Mucosa of descending colon (tissue), 3 donors: ENCODE results near the gene ARMC8. TPM values are rescaled to one million over a fixed set of nuclear protein-coding genes. Genes with fewer than 3 reads are reported as not detected.

Source experiments
- ATAC-seq: fragments of 200-7000 bp; cut with Tn5 transposase; one replicate; pipeline ENCODE4 v1.9.1; 2020; ENCODE audit warnings: mild to moderate bottlenecking, moderate library complexity
- DNase-seq, 3 donors: peaks; one replicate each; pipeline ENCODE4 v3.0.0-alpha.2; 2020
- H3K36me3 ChIP-seq: fragments of 200-600 bp; one replicate; pipeline ENCODE4 v1.8.0; 2021; ENCODE audit warnings: low read depth, mild to moderate bottlenecking
- H3K4me1 ChIP-seq: fragments of 200-600 bp; one replicate; pipeline ENCODE4 v1.8.0; 2021; ENCODE audit warnings: low read depth, mild to moderate bottlenecking
- H3K4me3 ChIP-seq: fragments of 200-600 bp; one replicate; pipeline ENCODE4 v1.8.0; 2021; ENCODE audit warnings: mild to moderate bottlenecking
- H3K9me3 ChIP-seq: fragments of 200-600 bp; one replicate; pipeline ENCODE4 v1.8.0; 2021; ENCODE audit warnings: mild to moderate bottlenecking
- CTCF ChIP-seq: fragments of 200-600 bp; IDR thresholded peaks from one replicate; pipeline ENCODE4 v1.8.0; 2022; ENCODE audit warnings: antibody characterized with exemption, mild to moderate bottlenecking
- intact Hi-C, 2 donors: fragments of 100-400 bp; cut with DNase I in 1 of 2; cut with micrococcal nuclease in 1 of 2; formaldehyde crosslinking; loops; one replicate each; pipeline versions ENCODE4 v1.11.0 to v1.11.1; 2022; cut with DNase I, micrococcal nuclease
- total RNA-seq, 3 donors: library from RNA; stranded (reverse); fragmentation: NEBNext Ultra II Directional in 2 of 3; extraction: Animal tissue kit (Norgen Biotek cat#: 25700) in 2 of 3; gene quantifications; one replicate each; pipeline versions ENCODE4 v1.2.1 to v1.2.4, GENCODE V29; 2021 to 2023
- donor health status: DM: no; HTN: no; CAD: no; lungs with moderate emphysema.
- donor health status: DM: no; HTN: no; CAD: no.
- donor health status: DM: no; HTN: yes; CAD: no.

Gene ARMC8
- total RNA-seq, 3 donors from 2014 or later: 33.5 to 50.7 (median 48.0) TPM

DNA sequence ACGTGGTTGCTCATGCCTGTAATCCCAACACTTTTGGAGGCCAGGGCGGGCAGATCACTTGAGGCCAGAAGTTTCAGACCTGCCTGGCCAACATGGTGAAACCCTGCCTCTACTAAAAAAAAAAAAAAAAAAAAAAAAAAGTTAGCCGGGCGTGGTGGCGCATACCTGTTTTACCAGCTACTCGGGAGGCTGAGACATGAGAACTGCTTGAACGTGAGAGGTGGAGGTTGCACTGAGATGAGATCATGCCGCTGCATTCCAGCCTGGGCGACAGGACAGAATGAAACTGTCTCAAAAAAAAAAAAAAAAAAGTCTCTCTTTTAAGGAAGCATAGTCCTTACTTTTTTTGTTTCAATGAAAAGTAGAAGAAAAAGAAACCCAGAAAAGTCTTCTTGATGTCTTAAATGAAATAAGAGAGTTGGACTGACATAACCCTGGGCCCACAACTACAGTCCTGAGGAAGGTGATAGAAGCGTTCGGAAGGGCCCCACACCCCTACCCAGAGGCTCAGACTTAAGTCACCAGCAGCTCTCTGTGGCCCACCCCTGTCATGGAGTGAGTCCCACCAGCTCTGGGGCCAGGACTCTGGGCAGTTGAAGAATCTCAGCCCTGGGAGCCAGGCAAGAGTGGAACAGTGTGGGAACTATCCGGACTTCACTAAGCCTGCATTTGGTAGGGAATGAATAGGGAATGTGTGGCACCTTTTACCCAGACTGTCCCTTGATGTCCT is 139.9 kb downstream of the ARMC8 start:
- H3K36me3 ChIP-seq: no peaks in the 10 kb centered on the region
- ATAC-seq (no peak), DNase-seq (no peak)
- no peaks in the 10 kb centered on the region for H3K9me3 ChIP-seq
- H3K4me1 ChIP-seq: no peaks in the 10 kb centered on the region
- intact Hi-C loops: no loop called here
- no peak for TF ChIP-seq CTCF
- no peak overlapping the region for H3K4me3 ChIP-seq

DNA sequence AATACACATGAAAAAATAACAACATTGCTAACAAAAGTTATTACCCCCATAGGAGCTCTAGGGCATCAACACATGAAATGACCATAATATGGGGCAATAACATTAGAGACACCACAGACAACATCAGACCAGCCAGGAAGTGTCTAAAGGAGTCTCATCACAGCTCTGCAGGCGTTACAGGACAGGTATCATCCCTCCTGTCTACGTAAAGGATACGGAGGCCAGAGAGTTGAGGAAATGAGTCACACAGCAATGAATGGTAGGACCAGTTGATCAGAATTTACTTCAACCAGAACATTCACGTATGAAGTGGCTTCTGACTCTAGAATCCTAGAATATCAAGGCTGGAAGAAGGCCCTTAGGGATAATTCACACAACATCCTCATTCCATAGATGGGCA is 140.7 kb downstream of the ARMC8 start:
- no peak for TF ChIP-seq CTCF
- no peaks in the 10 kb centered on the region for H3K9me3 ChIP-seq
- no peak overlapping the region for H3K4me3 ChIP-seq
- no peaks in the 10 kb centered on the region for H3K36me3 ChIP-seq
- no peaks in the 10 kb centered on the region for H3K4me1 ChIP-seq
- no peak for ATAC-seq
- no peak for DNase-seq
- intact Hi-C loops: no loop called here

- intact Hi-C loops: no loop called here
- Histone ChIP-seq H3K4me1 (no peaks in the 10 kb centered on the region), H3K4me3 (no peak overlapping the region), H3K9me3 (no peaks in the 10 kb centered on the region), H3K36me3 (no peaks in the 10 kb centered on the region)
- DNase-seq: no peak
- TF ChIP-seq CTCF: no peak
- ATAC-seq: no peak
Measured at GRCh38 chr3:138328341-138328740, 141.2 kb downstream of the ARMC8 start.

DNA sequence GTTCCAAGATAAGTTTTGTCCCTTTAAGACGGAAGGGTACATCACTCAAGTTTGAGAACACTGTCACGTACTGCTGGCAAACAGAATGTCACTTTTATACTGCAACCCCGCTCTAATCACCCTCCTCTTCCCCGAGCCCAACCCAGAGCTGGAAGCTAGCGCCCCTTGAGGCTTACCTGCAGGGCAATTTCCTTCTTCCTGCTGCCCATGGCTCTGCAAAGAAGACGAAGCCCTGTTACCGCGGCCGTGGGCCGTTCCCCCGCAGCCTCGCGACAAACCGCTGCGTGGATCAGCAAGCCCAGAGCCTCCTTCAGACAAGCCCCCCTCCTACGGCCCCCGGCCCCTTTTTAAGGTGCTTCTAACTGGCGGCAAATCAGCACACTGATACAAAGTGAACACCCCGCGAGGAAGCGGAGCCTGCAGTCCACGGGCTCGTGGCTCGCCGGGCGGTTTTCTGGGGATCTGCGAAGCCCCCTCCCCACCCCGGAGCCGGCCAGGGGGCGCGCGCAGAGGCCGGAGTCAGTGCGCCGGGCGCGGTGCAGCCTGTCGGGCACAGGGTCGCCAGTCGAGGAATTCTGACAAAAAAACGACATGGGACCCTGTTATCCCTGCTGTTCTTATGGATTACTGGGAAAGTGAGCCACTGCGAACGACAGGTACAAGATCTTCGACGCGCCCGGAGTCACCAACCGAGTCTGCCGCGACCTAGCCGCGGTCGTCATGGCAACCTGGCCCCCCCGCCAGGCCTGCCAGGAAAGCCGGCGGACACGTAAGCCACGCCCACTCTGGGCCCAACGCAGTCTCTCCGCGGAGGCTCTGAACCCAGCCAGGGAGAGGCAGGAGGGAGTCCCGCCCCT is 142.3 kb downstream of the ARMC8 start, which contains the start of gene NME9:
Gene NME9 (minus strand): TSS at position 725 of the 857 bp plus-strand sequence. CDS start 516 bp downstream, at position 209.
- intact Hi-C loops: no loop called here

GRCh38 chr3:138329984-138330293 is 142.8 kb downstream of the ARMC8 start:
- ATAC-seq (no peak), DNase-seq (no peak)
- H3K4me1 ChIP-seq: no peaks in the 10 kb centered on the region
- peak overlapping the region; percentile 9 for H3K4me3 ChIP-seq
- H3K36me3 ChIP-seq: no peaks in the 10 kb centered on the region
- no peak for TF ChIP-seq CTCF
- no peaks in the 10 kb centered on the region for H3K9me3 ChIP-seq
- intact Hi-C loops: no loop called here

More for the DNA sequence above, 142.3 kb downstream of the ARMC8 start, which contains the start of gene NME9:
- peak; percentile 53 for TF ChIP-seq CTCF
- H3K4me3 ChIP-seq: peak within 1 kb of the TSS; percentile 9
- H3K9me3 ChIP-seq: no peaks in the 10 kb centered on the region
- peak; percentile 95 for ATAC-seq
- no peaks in the 10 kb centered on the region for H3K36me3 ChIP-seq
- peak; percentile 84 to 92 (median 86) for DNase-seq
- no peaks in the 10 kb centered on the region for H3K4me1 ChIP-seq
